Measurements from ENCODE around the gene OVCA2.

GRCh38 chr17:2011411-2012371 lies 30.1 kb upstream of the OVCA2 start:
- TF ChIP-seq EZH2 (IDR thresholded peaks at IDR 0.05; ENCODE audit: insufficient read depth, poor library complexity, severe bottlenecking) (no peak), EZH2phosphoT487 (IDR thresholded peaks at IDR 0.05; ENCODE audit: insufficient read depth, low read depth) (no peak)

Data from GM23248 (cell line).